A673 (cell line): ENCODE data around the gene RBM20.

Experiments used
- CTCF ChIP-seq: fragments of 300-800, 200-600 bp; sonication (generic); conservative IDR thresholded peaks from 2 replicates; pipeline ENCODE4 v1.5.1; 2017; ENCODE audit warnings: low read depth, mild to moderate bottlenecking, antibody characterized with exemption, low read length, moderate library complexity, mixed read lengths
- EZH2 ChIP-seq: fragments of 200-600 bp; sonication (generic); IDR thresholded peaks from 2 replicates; pipeline ENCODE4 v1.6.1; 2017; ENCODE audit warnings: borderline replicate concordance, low read depth, mild to moderate bottlenecking, mixed read lengths, antibody characterized with exemption, low read length; ENCODE audit not compliant: poor library complexity, severe bottlenecking

- TF ChIP-seq EZH2 = no peak
- no peak for TF ChIP-seq CTCF
These were observed 17.2 kb downstream of the RBM20 start for GRCh38 chr10:110661292-110661691.
